Measurements from ENCODE around the gene CTSW.

Gene CTSW

DNA sequence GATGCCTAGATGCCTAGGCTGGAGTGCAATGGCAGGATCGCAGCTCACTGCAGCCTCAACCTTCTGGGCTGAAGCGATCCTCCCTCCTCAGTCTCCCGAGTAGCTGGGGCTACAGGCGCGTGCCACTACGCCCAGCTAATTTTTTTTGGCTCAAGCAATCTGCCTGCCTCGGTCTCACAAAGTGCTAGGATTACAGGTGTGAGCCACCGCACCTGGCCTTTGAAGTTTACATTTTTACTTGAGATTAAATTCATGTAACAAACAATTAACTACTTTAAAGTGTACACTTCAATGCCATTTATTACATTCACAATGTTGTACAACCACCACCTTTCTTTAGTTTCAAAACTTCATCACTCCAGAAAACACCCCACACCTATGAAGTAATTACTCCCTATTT is 24.1 kb downstream of the CTSW start:
- TF ChIP-seq CTCF (IDR thresholded peaks at IDR 0.05; ENCODE audit: low read depth, low read length, missing control alignments): no peak
- no peak for DNase-seq
- Histone ChIP-seq H3K36me3 (replicated peaks) (peaks cover 2% of the 10 kb centered on the region), H3K27me3 (replicated peaks) (no peaks in the 10 kb centered on the region), H3K4me3 (ENCODE audit: low read depth, low read length) (no peak overlapping the region), H3K27ac (no peak overlapping the region)
- in situ Hi-C loops (cut with HindIII; ENCODE audit: low pct_ligation_motif_present, low sequenced_read_pairs): no loop called here

DNA sequence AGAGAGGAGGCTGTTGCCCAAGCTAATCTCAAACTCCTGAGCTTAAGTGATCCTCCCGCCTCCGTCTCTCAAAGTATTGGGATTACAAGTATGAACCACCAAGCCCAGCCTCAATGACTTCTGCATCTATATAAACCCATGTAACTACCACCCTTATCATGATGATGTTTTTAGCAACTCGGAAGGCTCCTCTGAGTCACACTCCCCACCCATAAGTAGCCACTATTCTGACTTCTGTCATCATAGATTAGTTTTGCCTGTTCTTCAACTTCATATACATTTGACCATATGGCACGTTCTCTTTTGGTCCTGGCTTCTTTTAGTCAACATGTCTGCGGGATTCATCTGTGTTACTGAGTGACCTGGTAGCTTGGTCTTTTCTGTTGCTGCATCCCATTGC is 27.0 kb downstream of the CTSW start:
- H3K4me3 ChIP-seq (ENCODE audit: low read depth, low read length): no peak overlapping the region
- no peak for TF ChIP-seq CTCF (IDR thresholded peaks at IDR 0.05; ENCODE audit: low read depth, low read length, missing control alignments)
- DNase-seq: no peak
- no peaks in the 10 kb centered on the region for H3K36me3 ChIP-seq (replicated peaks)
- in situ Hi-C loops (cut with HindIII; ENCODE audit: low pct_ligation_motif_present, low sequenced_read_pairs): no loop called here
- no peaks in the 10 kb centered on the region for H3K27me3 ChIP-seq (replicated peaks)
- no peak overlapping the region for H3K27ac ChIP-seq

GRCh38 chr11:65907878-65908277 is 28.2 kb downstream of the CTSW start:
- no peak for DNase-seq
- Histone ChIP-seq H3K36me3 (replicated peaks) (no peaks in the 10 kb centered on the region), H3K4me3 (ENCODE audit: low read depth, low read length) (no peak overlapping the region), H3K27ac (no peak overlapping the region), H3K27me3 (replicated peaks) (no peaks in the 10 kb centered on the region)
- no peak for TF ChIP-seq CTCF (IDR thresholded peaks at IDR 0.05; ENCODE audit: low read depth, low read length, missing control alignments)
- in situ Hi-C loops (cut with HindIII; ENCODE audit: low pct_ligation_motif_present, low sequenced_read_pairs): no loop called here

GRCh38 chr11:65911682-65912568 is 32.3 kb downstream of the CTSW start:
- H3K36me3 ChIP-seq (replicated peaks): no peaks in the 10 kb centered on the region
- in situ Hi-C loops (cut with HindIII; ENCODE audit: low pct_ligation_motif_present, low sequenced_read_pairs): no loop called here
- peak overlapping the region; percentile 14 for H3K27ac ChIP-seq
- peak; percentile 42 for TF ChIP-seq CTCF (IDR thresholded peaks at IDR 0.05; ENCODE audit: low read depth, low read length, missing control alignments)
- H3K4me3 ChIP-seq (ENCODE audit: low read depth, low read length): no peak overlapping the region
- H3K27me3 ChIP-seq (replicated peaks): no peaks in the 10 kb centered on the region
- DNase-seq: no peak

GRCh38 chr11:65912845-65913244 is 33.2 kb downstream of the CTSW start:
- peak overlapping the region; percentile 57 for H3K27ac ChIP-seq
- no peaks in the 10 kb centered on the region for H3K36me3 ChIP-seq (replicated peaks)
- H3K4me3 ChIP-seq (ENCODE audit: low read depth, low read length): no peak overlapping the region
- in situ Hi-C loops (cut with HindIII; ENCODE audit: low pct_ligation_motif_present, low sequenced_read_pairs): no loop called here
- DNase-seq: peak; percentile 59
- TF ChIP-seq CTCF (IDR thresholded peaks at IDR 0.05; ENCODE audit: low read depth, low read length, missing control alignments): no peak
- no peaks in the 10 kb centered on the region for H3K27me3 ChIP-seq (replicated peaks)
